ENCODE results near the gene PIEZO2.

Gene PIEZO2

GRCh38 chr18:11066038-11066437 lies 83.3 kb downstream of the PIEZO2 start:
- no peak for DNase-seq (ENCODE audit: low spot score)

DNA sequence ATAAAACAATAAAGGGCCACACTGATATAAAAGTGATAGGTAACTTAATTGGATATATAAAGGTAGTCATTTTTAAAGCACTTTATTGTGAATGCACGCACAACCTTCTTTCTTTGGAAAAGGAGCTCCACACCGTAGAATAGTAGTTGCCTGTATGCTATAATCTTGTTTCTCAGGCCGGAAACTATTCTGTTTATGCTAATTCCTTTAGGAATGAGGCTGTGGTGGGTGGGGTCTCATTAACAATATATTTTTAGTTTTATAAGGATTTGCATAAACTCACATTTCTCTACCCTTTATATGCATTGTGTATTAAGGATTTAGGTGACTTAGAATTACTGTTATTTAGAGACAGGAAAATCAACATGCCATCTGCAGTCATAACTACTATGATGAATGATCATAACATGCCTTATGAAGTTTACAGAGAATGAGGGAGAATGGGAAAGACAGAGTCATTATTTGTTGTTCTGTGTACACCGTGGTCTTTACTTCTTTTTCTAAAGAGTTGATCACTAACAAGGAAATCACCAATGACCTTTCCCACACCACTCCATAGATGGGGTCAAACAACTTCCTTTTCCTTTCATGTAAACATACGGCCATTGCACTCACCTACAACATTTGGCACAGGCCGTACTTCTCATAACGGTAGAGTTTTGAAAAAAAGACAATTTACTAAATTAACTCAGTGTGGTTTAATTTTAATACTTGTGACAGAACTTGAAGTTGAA lies 84.5 kb downstream of the PIEZO2 start:
- DNase-seq (ENCODE audit: low spot score) = no peak

DNA sequence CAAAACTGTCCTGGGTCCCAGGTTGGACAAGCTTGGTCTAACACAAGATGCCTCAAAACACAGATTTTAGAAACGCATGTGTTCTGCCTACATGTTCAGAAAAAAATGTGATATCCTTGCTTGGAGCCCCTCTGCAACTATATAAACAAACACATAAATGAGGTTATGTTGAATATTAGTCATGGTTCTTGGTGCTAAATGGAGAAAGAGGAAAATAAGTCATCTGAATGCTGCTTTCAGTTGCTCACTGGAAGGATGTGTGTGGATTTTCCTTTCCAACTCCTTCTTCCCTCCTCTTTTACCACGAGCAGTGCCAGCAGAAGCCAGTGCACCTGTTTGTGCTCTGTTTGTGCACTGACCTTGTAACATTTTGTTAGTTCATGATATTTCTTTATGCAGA lies 85.3 kb downstream of the PIEZO2 start:
- no peak for DNase-seq (ENCODE audit: low spot score)

GRCh38 chr18:11055721-11056120 lies 93.6 kb downstream of the PIEZO2 start:
- no peak for DNase-seq (ENCODE audit: low spot score)

- no peak for DNase-seq (ENCODE audit: low spot score)
These were observed 94.9 kb downstream of the PIEZO2 start for GRCh38 chr18:11054497-11054896.

DNA sequence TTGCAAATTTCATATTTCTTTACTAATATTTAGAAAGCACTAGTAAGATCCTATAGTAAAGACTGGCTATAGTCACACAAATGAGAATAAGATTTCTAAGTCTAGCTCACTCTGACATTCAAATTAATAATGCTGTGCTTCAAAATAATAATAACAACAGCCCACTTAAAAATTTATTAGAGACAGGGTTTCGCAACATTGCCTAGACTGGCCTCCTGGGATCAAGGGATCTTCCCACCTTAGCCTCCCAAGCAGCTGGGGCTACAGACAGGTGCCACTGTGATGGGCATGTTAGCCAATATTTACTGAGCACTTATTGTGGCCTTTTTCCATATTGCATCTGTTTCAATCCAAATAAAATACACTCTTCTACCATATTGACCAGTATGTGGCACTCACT lies 96.1 kb downstream of the PIEZO2 start:
- DNase-seq (ENCODE audit: low spot score) = no peak

DNA sequence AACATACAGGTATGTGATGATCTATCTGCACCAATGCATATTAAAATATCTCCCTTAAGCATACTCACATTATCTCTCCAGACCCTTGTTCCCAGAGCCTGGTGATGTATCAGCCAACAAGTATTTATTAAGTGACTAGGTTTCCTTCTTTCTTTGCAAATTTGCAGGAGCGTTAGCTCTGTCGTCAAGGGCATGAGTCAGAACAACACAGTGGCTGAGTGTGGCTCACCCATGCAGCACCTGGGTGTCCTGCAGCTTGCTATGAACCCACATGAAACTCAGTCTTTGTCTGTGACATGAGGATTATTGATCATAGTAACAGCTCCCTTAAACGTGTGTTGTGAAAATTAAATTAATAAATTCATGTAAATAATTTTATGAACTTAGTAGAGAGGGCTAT lies 96.6 kb downstream of the PIEZO2 start:
- no peak for DNase-seq (ENCODE audit: low spot score)

GRCh38 chr18:11051462-11051861 lies 97.9 kb downstream of the PIEZO2 start:
- DNase-seq (ENCODE audit: low spot score) = no peak

DNA sequence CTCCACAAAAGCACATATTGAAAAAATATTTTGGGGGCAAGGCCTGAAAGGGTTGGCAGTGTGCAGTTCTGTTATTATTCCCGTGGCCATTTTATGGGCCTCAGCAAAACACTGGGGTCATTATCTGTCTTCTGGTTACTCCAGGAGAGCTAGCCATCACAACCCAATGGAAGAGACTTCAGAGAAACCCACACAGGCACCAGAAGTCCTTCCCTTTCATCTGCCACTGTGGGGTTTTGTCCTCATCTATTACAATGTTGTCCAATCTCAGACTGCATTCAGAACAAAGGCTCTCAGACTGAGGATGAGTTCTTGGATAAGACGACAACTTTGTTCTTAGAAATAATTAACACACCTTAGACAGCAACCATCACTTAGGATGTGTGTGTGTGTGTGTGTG lies 98.4 kb downstream of the PIEZO2 start:
- no peak for DNase-seq (ENCODE audit: low spot score)

DNA sequence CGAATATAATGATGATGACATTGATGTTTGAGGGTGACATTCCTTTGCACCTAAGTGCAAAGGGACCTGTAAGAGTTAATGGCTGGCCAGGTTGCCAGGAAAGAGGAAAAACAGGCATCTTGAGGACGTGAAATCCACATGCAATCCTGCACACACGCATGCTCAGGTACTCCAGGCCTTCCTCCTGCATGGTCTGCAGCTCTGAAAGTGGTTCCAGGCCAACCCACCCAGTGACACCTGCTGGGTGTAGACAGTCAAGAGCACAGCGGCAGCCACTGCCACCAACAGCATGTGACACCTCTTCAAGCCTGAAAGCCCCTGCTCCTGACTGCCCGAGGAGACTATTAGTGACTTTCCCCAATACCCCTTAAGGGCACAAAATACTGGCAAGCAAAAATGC lies 101.6 kb downstream of the PIEZO2 start:
- no peak for DNase-seq (ENCODE audit: low spot score)

- DNase-seq (ENCODE audit: low spot score) = no peak
These were observed 102.2 kb downstream of the PIEZO2 start for GRCh38 chr18:11047156-11047555.

DNA sequence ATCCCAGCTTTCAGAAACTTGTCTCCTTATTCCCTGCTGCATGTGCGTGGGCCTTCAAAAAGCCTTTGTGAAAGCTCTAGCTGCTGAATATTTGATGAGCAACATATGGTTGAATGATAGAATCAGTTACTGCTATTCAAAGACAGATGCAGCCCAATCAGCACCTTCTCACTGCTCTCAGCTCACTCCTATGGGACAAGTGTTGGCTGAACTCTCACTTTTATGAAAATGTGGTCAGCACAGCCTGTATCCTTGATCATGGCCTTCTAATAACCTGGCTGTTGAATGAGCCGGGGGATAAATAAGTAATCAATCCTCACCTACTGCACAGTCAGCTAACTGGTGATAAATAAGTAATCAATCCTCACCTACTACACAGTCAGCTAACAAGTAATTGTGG lies 103.2 kb downstream of the PIEZO2 start:
- no peak for DNase-seq (ENCODE audit: low spot score)

GRCh38 chr18:11043694-11044093 lies 105.7 kb downstream of the PIEZO2 start:
- no peak for DNase-seq (ENCODE audit: low spot score)

DNA sequence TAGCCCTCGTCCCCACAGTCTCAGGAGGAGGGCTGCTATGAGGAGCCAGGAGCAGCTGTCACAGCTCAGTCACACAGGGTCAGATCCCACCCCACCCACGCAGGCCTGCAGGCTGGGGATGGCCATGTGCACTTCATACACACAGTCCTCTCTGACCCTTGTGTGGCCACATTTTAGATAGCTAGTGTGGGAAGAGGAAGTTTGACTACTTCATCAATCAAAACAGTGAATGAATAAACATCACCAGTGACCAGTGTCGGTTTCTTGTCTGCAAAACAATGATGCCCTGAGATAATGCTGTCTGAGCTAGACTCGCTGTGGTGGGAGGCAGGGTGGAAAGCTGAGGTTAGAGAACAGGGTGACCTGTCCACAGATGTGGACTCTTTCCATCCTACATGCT lies 107.1 kb downstream of the PIEZO2 start:
- no peak for DNase-seq (ENCODE audit: low spot score)

DNA sequence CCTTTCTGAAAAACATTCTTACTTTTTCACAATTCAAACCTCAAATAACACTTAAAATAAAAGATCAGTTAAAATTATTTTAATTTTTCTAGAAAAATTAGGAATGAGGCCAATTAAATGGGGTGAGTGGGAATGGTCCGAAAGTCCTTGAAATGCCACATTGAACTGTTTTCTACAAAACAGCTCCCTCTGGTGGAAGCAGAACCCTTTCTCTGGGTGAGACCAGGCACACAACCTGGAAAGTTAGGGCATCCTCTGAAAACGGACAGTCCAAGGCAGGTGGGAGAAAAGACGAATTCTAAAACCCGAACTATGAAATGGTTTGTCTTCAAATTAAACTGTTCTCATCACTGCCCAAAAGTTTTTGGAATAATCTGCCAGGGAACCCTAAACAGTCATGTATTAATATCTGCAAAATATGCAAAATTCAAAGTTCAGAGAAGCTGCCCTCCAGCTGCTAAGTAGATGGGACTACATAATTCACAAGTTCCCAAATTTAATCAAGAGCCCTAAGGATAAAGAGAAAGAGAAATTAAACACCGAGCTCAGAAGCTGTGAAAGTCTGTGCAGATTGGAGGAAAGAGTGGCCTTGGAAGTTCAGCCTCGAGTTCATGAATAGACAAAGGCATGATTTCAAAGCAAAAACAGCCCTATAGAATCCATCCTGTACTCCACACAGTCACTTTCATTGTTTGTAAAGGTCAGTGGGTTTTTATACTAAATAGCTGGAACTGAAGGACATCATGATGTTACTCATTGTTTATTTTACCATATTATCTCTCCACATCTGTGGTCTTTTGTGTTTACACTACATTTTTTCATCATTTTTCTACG lies 108.3 kb downstream of the PIEZO2 start:
- no peak for DNase-seq (ENCODE audit: low spot score)

DNA sequence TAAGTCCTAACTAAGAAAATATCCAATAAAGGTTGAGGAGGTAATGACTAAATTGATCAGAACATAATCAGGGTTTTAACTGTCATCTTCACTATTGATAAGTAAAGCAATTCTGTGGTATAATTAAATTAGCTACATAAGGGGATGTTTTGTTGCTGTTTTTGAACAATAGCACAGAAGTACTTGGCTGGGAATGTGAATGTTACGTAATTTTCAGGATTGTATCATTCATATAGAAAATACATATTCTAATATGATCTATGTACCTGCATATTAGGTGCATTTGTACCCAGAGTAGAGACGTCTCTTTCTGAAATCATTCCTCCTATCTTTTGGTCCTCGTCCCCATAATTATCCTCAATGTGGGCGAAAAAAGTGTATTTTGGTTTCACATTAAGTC lies 109.0 kb downstream of the PIEZO2 start:
- DNase-seq (ENCODE audit: low spot score) = no peak

DNA sequence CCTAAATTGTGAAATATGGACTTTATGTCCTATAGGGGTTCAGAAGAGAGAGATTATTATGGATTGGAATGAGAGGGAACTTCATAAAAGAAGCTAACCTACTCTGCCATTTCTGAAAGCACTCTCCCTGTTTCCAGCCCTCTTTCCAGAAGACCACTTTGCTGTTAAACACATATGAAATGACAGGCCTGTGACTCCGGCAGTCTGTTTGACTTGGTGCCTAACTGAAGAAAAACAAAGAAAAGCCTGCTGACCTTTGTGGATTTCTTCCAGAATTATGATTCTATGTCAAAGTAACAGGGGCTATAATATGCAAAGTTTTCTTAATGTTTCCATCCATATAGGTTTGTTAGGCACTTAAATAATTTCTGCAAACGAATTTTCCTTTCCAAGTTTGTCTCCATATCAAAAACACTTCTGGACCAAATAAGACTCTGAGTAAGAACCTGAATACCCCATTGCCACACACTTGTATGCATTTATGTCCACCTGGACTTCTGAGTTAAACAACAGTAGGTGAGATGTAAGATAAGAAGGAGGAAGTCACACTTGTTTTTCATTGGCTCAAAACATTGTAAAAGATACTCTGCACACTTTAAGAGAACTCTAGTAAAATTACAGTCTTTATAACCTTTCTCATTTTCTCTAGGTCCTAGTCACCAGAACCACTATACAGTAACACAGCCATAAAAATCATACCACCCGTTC lies 111.7 kb downstream of the PIEZO2 start:
- DNase-seq (ENCODE audit: low spot score) = no peak

GRCh38 chr18:11035814-11036495 lies 113.4 kb downstream of the PIEZO2 start:
- no peak for DNase-seq (ENCODE audit: low spot score)

GRCh38 chr18:11035376-11035775 lies 114.0 kb downstream of the PIEZO2 start:
- DNase-seq (ENCODE audit: low spot score) = no peak

DNA sequence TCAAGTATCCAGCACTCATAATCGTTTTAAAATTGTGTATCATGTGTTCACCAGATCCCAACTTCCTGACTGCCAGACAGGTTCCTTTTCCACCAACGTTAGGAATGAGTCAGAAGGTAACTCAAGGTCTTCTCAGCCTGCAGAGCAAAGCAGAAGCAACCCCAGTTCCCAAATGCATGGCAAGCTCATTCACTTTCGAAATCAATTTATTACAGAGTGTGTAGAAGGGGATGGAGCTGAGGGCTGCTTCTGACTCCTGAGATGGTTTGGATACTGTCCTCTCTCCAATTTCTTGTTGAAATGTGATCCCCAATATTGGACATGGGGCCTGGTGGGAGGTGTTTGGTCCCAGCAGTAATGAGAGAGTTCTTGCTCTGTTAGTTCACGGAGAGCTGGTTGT lies 114.5 kb downstream of the PIEZO2 start:
- no peak for DNase-seq (ENCODE audit: low spot score)

DNA sequence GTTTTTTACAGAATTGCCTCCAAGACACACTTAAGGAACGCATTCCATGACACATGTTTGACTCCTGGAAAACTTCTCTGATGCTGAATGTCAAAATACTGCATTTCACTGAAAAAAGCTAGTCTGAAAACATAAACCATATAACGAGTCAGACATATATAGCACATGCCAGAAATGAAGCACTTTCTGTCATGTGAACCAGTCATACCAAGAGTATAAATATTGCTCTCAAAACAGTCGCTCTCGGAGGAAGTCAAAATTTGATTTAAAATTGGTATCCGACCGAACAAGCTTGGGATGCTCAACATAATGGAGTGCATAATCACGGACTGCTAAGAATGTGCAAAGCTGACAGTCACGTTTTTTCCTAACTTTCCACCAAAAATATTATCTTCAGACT lies 115.9 kb downstream of the PIEZO2 start:
- no peak for DNase-seq (ENCODE audit: low spot score)

- DNase-seq (ENCODE audit: low spot score) = no peak
These were observed 117.4 kb downstream of the PIEZO2 start for GRCh38 chr18:11031966-11032365.
